Measurements from ENCODE around the gene HLA-DRA.

DNA sequence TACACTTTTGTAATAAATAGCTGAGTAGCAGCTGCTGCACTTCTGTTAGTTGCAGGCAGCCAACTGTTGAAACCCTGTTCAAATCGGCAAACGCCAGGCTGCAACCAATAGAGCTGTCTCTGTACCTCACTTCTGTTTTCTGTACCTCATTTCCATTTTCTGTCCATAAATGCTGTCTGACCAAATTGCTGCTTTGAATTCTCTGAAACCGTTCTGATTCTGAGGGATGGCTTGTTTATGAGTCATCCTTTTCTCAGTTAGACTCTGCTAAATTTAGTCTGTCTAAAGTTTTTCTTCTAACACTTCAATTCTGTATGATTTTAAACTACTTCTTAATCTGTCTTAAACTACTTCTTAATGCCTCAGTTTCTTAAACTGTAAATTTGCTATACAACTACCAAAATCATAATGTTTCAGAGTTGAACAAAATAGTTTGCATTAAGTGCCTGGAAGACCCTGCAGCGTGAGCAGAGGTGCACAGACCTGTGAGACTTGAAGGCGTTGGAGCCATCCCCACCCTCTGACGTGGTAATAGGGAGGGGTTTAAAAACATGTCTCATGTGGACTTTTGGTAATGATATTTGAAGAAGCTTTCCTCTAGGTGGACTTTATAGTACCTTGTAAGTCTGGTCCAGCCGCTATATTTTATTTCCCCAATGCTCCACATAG lies 42.3 kb upstream of the HLA-DRA start:
- TF ChIP-seq ZNF274 (IDR thresholded peaks at IDR 0.05; ENCODE audit: low read depth, low read length) (no peak), YY1 (IDR thresholded peaks at IDR 0.05; ENCODE audit: insufficient read depth, insufficient read length) (no peak), SUZ12 (IDR thresholded peaks at IDR 0.05; ENCODE audit: extremely low read depth, insufficient read depth, insufficient read length) (no peak)
